K562 (cell line): ENCODE measurements around the gene KNSTRN.

Source experiments
- EP300 ChIP-seq: IDR thresholded peaks from 2 replicates; pipeline ENCODE4 v1.6.1; 2012; ENCODE audit warnings: low read length, improper control_type of control experiment
- FOXA3 ChIP-seq, 2 experiments: fragments of 450-650 bp in 1 of 2; sonication (generic) in 1 of 2; formaldehyde crosslinking; IDR thresholded peaks in 1 of 2; conservative IDR thresholded peaks in 1 of 2; 2 replicates each; pipeline versions ENCODE4 v1.4.0 to v1.8.0; 2020 to 2022; ENCODE audit warnings: mild to moderate bottlenecking in 2 of 2, missing genetic modification reagents in 1 of 2
- HDAC2 ChIP-seq: fragments of 450-650 bp; IDR thresholded peaks from 2 replicates; pipeline ENCODE4 v1.6.1; 2016; ENCODE audit warnings: mild to moderate bottlenecking
- SREBF2 ChIP-seq: sonication (generic); formaldehyde crosslinking; IDR thresholded peaks from 2 replicates; pipeline ENCODE4 v1.4.0; 2020; ENCODE audit warnings: mild to moderate bottlenecking, missing genetic modification reagents
- TAF15 ChIP-seq: fragments of 200-400 bp; formaldehyde crosslinking; IDR thresholded peaks from 2 replicates; pipeline ENCODE4 v1.6.1; 2017; ENCODE audit warnings: mild to moderate bottlenecking, low read depth, low read length, moderate library complexity
- TF ChIP-seq, protein P1 (sequence below), 2 experiments: fragments of 150-350 bp in 1 of 2; IDR thresholded peaks; 2 replicates each; pipeline ENCODE4 v1.6.1; 2012 to 2016; ENCODE audit warnings: low read depth in 2 of 2, low read length in 2 of 2, mild to moderate bottlenecking in 1 of 2, moderate library complexity in 1 of 2
- TF ChIP-seq, protein P2 (sequence below): sonication (generic); formaldehyde crosslinking; IDR thresholded peaks from 2 replicates; pipeline ENCODE4 v1.8.0; 2022; ENCODE audit warnings: mild to moderate bottlenecking, missing genetic modification reagents

DNA sequence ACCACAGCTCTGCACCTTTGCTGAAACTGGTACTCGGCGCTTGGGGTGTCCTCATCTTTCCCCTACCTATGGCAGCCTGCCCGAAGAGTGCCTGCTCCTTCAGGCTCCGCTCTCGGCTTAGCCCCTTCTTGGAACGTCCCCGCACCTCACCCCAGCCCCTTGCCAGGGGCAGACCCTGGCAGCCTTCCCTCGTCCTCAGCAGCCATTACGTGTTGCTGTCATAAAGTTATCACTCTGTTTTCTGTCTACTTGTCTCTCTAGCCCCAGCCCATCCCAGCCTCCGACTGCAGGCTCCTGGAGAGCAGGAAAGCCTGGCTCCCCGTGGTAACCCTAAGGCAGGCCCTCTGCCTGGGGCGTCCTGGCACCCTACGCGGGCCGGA, 53.2 kb downstream of the KNSTRN start:
- TF ChIP-seq TAF15 (no peak), EP300 (no peak), SREBF2 (CRISPR knock-in tag) (no peak), FOXA3 (CRISPR knock-in tag; conservative IDR thresholded peaks at IDR 0.05 in 1 of 2, IDR thresholded peaks at IDR 0.05 in 1 of 2) (no peak), HDAC2 (no peak)
- TF ChIP-seq, protein P1, sequence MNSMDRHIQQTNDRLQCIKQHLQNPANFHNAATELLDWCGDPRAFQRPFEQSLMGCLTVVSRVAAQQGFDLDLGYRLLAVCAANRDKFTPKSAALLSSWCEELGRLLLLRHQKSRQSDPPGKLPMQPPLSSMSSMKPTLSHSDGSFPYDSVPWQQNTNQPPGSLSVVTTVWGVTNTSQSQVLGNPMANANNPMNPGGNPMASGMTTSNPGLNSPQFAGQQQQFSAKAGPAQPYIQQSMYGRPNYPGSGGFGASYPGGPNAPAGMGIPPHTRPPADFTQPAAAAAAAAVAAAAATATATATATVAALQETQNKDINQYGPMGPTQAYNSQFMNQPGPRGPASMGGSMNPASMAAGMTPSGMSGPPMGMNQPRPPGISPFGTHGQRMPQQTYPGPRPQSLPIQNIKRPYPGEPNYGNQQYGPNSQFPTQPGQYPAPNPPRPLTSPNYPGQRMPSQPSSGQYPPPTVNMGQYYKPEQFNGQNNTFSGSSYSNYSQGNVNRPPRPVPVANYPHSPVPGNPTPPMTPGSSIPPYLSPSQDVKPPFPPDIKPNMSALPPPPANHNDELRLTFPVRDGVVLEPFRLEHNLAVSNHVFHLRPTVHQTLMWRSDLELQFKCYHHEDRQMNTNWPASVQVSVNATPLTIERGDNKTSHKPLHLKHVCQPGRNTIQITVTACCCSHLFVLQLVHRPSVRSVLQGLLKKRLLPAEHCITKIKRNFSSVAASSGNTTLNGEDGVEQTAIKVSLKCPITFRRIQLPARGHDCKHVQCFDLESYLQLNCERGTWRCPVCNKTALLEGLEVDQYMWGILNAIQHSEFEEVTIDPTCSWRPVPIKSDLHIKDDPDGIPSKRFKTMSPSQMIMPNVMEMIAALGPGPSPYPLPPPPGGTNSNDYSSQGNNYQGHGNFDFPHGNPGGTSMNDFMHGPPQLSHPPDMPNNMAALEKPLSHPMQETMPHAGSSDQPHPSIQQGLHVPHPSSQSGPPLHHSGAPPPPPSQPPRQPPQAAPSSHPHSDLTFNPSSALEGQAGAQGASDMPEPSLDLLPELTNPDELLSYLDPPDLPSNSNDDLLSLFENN (IDR thresholded peaks at IDR 0.05; ENCODE audit: low read depth in 2 of 2, low read length in 2 of 2) = no peak
- TF ChIP-seq, protein P2, sequence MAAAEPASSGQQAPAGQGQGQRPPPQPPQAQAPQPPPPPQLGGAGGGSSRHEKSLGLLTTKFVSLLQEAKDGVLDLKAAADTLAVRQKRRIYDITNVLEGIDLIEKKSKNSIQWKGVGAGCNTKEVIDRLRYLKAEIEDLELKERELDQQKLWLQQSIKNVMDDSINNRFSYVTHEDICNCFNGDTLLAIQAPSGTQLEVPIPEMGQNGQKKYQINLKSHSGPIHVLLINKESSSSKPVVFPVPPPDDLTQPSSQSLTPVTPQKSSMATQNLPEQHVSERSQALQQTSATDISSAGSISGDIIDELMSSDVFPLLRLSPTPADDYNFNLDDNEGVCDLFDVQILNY (CRISPR knock-in tag) = no peak
